Fibroblast of skin of abdomen (primary cell): ENCODE data around the gene PIP5KL1.

ENCODE experiments used
- DNase-seq: peaks from one replicate; pipeline ENCODE4 v3.0.0-alpha.2; 2013

The PIP5KL1 gene

DNA sequence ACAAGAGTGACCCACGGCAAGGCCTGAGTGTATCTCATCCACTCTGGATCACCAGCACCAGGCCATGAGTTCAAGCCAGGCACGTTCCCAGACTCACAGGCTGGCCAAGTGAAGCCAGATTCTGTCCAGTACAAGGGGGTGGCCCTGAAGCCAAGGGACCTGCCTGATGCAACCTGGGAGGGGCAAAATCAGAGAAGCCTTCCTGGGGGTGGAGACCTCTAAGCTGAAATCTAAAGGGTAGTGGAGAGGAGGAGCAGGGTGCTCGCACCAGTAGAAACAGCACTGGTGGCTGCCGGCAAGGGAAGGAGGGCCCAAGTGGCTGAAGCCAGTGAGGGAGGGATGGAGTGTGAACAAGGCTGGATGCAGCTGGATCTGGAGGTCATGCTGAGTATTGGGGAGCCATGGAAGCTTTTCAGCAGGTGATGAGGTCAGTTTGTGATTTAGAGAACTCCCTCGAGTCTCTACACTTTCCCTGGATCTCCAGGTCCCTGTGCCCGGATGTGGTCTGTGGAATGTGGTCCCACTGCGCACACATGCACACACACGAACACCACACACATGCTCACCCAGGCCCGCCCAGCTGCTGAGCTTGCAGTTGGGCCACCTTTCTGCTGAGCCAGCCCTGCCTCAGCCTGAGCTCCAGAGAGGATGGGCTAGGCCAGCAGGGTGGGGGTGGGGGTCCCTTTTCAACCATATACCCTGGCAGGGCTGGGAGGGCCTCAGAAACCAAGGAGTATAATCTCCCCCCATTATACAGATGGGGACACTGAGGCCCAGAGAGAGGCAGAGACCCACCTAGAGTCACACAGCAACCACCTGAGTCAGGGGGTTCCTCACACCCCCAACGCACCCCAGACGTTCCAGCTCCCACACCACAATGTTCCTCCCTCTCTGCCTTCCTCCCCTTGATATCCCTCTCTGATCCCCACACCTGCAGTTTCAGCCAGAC, 1.6 kb downstream of the PIP5KL1 start:
- no peak for DNase-seq

- no peak for DNase-seq
These were observed 2.4 kb downstream of the PIP5KL1 start for GRCh38 chr9:127927988-127928675.

DNA sequence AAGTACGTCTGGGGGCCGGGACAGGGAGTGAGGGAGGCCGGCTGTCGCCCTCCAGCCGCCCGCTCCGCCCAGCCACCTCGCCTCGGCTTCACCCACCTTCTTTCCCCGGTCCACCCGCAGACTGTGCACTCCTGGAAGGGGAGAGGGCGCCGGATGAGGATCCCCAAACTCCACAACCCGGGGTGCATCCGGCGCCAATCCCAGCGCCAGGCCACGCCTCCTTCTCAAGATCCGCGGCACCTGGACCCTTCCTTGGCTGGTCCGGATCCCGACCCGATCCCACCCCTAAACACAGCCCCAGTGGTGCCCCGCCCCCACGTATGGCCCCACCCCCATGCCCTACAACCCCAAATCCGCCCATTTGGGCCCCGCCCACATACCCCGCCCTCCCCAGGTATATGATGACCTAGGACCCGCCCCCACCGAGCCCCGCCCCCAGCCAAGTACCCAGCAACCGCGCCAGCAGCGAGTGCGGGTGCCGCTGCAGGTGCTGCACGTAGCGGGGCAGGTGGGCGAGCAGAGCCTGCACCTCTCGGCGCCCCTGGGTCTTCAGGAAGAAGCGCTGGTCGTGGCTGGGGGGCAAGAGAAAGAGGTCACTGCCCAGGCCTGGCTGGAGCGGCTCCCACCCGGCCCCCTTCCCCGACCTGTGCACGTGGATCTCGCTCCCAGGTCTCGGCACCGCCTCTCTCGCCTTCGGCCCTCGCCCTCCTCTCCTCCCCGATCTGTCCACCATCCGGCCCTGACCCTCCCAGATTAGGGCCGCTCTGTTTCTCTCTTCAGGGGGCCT, 3.2 kb downstream of the PIP5KL1 start:
- no peak for DNase-seq

- no peak for DNase-seq
These were observed 3.7 kb downstream of the PIP5KL1 start for GRCh38 chr9:127926906-127927200.

- DNase-seq: no peak
These were observed 4.3 kb downstream of the PIP5KL1 start for GRCh38 chr9:127925959-127926905.

GRCh38 chr9:127924736-127925444, 5.7 kb downstream of the PIP5KL1 start:
- no peak for DNase-seq

DNA sequence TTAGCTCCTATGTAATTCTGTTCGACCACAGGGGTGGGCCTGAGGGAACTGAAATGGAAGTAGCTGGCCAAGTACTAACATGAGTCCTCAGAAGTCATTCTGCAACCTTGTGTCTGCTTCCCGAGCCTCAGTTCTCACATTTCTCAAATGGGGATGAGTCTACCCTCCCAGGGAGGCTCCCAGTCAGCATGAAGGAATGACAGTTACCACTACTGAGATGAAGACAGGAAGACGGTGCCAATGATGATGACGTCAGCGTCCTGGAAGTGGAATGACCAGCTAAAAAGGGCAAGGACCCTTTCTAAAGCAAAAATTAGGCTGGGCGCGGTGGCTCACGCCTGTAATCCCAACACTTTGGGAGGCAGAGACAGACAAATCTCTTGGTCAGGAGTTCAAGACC, 6.8 kb downstream of the PIP5KL1 start:
- peak; percentile 94 for DNase-seq

GRCh38 chr9:127923046-127923445, 7.5 kb downstream of the PIP5KL1 start:
- no peak for DNase-seq

DNA sequence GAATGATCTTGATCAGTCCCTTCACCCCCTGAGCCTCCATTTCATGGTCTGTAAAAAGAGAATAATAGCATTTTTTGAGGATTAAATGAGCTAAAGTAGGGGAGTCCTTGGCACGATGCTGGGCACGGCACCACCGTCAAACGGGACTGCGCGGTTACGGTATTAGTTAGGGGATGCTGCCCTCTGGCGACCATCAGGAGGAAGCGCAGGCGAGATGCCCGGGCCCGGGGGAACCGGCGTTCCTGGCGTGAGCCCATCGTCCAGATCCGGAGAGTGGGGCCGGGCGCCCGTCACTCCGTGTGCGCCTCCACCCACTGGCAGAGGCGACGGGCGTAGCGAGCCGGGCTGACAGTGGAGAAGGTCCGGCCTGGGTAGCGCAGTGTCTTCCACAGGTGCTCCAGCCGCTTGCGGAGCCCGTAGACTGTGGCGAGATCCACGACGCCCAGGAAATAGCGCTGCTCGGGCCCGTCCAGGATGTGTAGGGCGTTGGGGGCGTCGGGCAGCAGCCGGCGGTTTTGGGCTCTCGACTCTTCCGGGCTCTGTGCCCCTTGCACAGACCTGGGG, 8.9 kb downstream of the PIP5KL1 start:
- DNase-seq: peak; percentile 53

DNA sequence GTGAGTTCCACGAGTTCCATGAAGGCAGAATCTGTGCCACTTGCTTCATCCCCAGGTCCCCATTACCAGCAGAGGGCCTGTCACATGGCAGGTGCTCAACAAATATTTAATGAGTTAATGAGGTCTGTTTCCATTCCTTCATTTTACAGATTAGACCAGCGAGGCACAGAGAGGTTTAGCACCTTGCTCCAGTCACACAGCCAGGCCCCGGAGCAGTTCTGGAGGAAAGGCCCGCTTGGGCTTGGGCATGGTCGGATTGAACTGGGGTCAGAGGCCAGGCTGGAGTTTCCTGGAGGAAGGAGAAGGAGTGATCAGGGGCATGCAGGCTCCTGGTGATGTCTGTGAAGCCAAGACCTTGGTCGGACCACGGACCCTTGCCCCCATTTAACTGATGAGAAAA, 9.8 kb downstream of the PIP5KL1 start:
- no peak for DNase-seq

DNA sequence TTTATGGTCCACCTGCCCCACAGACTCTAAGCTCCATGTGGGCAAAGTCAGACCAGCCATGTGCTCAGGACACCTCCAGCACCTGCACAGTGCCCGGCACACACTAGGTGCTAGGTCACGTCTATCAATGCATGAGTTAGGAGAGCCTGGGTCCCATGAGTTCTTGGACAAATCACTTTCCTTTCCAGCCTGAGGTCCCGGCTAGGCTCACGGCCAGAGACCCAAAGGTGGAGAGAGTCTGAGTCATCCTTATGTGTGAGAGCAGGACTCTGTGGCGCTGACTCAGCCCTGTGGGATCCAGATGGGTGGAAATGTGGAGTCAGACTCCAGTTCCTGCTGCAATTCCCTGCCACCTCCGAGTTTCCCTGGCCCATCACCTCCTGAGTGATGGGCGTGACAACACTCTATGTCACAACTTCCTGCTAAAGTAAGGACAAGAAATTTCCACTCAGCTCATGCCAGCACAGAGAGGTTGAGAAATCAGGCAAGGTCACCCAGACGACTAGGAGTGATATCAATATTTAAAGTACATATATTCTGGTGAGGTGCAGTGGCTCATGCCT, 11.2 kb downstream of the PIP5KL1 start:
- DNase-seq: peak; percentile 98

DNA sequence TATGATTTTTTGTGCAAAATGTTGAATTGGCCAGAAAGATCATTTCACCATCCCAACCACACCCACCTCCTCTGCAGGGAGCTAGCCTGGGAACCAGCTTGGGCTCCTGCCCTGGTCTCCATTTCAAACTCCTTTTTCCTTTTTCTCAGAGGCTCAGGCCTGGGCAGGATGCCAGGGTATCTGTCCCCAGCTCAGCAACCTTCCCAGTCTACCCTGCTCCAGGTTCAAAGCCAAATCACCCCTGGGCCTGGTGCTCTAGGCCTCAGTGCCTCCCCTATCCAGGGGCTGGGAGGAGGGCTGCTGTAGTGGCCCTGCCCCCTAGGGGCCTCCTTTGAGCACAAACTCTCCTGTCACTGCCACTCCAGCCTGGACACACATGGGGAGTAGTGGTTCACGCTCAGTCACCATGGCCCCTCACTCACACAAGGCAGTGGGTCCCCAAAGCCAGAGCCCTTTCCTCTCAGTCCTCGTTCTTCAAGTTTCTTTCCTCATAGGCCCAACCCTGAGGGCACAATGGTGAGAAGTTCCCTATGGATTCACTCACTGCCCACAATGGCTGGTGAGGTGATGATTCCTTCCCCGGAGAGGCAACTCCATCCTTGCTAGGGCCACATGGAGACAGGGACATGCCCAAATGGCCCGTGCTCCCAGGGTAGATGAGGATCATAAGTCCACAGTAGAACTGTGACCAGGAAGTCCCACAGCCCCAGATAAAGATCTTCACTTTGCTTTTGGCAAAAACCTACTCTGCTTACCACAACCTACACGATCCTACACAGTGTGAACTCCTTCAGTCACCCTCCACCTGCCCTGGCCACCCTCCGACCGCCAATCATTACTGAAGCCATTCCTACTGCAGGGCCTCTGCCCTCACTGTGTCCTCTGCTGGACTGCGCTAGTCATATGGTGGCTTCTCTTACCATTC, 12.1 kb downstream of the PIP5KL1 start:
- no peak for DNase-seq

GRCh38 chr9:127917603-127918002, 13.0 kb downstream of the PIP5KL1 start:
- no peak for DNase-seq

DNA sequence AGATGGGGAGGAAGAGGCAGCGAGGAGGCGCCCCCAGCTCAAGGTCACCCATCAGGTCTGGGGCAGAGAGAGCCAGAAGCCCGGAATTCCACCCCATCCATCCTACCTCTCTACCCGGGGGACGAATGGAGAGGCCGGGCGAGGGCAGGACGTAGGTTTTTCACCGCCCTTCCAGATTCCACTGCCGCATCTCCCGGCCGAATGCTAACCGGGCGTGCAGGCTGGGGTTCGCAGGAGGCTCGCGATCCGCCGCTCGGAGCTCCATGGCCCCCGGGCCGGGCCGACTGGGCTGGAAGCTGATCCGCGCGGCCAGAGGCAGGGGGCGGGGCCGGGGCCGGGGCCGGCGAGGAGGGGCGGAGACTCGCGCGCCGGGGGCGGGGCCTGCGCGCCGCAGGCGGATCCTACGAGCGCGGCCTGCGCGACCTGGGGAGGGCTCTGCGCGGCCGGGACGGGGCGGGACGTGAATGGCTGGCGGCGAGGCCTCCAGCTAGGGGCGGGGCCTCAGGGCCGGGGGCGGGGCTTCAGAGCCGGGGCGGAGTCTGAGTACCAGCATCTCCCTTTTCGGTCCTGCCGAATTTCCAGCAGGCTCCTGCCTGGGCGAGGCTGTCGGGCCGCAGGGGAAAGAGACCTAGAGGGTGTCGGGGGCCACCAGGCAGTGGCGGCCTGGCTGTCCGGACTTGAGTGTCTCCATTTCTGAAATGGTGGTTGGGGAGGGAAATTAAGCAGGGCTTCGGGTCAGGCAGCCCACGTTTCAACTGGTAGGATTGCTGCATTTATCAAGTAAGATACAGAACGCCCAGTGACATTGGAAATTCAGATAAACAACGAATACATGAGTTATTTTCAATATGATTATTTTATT, 13.6 kb downstream of the PIP5KL1 start, which contains the start of gene ST6GALNAC4:
ST6GALNAC4 (minus strand) TSS at position 322 of the 862 bp plus-strand sequence. CDS start 622 bp downstream, outside the sequence.
- DNase-seq: peak; percentile 93

- no peak for DNase-seq
These were observed 14.5 kb downstream of the PIP5KL1 start for GRCh38 chr9:127915801-127916719.

- no peak for DNase-seq
These were observed 15.2 kb downstream of the PIP5KL1 start for GRCh38 chr9:127915325-127915752.

- no peak for DNase-seq
These were observed 16.9 kb downstream of the PIP5KL1 start for GRCh38 chr9:127913682-127914081.
